Middle frontal gyrus (tissue), 1 donor: Measurements from ENCODE around the gene MYH14.

Experiments
- DNase-seq: peaks from one replicate; pipeline ENCODE4 v3.0.0-alpha.2; 2015; ENCODE audit warnings: low spot score; ENCODE audit errors: extremely low spot score

The MYH14 gene

DNA sequence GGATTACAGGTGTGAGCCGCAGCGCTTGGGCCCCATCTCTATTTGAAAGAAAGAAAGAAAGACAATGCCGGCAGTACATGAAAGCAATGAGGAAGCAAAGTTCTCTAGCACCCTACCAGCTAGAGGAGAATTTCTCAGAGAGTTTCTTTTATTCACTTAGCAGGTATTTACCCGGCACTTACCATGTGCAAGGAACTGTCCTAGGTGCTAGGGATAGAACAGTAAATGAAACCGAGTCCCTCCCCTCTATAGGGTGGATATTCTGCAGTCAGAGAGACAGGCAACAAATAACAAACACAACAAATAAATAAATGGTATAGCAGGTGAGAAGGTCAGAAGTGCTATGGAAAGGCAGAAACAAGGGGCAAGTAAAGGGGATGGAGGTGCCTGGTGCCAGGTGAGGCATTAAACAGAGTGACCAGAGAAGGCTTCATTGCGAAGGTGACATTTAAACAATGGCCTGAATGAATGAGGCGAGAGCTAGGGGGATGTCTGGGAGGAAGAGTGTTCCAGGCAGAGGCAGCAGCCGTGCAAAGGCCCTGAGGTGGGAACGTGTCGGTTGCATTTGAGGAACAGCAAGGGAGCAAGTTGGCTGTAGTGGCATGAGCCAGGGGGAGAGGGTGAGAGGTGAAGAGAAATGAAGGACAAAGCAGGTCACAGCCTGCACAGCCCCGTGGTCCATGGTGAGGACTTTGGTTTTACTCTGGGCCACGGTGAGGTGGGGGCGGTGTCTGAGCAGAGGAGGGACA lies 10.8 kb upstream of the MYH14 start:
- DNase-seq: no peak

DNA sequence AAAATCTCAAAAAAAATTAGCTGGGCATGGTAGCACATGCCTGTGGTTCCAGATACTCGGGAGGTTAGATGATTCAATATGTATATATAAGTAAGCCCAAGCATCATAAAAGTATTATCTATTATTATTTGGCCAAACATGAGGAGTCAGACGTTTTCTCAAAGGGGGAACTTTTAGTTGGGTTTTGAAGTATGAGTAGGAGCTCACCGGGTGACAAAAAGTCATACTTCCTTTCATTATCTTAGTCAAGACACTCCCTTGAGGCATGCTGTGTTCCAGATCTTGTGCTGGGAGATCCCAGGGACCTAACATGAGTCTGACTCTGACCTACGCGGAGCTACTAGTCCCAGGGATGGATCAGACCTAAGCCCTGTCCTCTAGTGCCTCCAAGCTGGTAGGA lies 8.2 kb upstream of the MYH14 start:
- DNase-seq: no peak

DNA sequence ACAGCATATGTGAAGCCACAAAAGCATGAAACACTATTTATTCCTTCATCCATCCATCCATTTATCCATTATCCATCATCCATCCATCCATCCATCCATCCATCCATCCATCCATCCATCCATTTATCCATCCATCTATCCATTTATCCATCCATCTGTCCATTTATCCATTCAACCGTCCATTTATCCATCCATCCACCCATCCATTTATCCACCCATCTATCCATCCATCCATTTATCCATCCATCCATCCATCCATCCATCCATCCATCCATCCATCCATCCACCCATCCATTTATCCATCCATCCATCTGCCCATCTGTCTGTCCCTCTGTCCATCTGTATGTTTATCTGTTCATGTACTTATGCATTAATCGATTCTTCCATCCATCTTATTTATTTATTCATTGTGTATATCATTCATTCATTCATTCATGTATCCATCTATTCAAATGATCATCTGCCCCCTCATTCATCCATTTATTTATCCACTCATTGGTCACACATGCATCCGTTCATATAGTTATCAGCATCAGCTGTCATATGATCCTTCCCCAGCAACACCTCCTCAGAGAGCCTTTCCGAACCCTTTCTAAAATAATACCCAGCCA lies 7.0 kb upstream of the MYH14 start:
- DNase-seq: no peak

DNA sequence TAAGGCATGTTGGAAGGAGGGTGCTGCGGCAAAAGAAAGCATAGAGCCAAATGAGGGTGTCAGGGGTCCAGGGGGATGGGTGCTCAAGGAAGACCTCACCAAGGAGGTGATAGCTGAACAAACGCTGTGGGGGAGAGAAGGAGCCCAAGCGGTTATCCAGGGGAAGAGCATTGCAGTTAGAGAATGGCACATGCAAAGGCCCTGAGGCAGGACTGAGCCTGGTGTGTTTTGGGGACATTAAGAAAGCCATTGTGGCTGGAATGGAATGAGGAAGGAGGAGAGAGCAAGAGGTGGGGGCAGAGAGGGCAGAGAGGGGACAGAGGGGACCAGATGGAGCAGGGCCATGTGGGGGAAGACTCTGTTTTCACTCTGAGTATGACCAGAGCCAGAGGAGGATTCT lies 6.1 kb upstream of the MYH14 start:
- DNase-seq: no peak

DNA sequence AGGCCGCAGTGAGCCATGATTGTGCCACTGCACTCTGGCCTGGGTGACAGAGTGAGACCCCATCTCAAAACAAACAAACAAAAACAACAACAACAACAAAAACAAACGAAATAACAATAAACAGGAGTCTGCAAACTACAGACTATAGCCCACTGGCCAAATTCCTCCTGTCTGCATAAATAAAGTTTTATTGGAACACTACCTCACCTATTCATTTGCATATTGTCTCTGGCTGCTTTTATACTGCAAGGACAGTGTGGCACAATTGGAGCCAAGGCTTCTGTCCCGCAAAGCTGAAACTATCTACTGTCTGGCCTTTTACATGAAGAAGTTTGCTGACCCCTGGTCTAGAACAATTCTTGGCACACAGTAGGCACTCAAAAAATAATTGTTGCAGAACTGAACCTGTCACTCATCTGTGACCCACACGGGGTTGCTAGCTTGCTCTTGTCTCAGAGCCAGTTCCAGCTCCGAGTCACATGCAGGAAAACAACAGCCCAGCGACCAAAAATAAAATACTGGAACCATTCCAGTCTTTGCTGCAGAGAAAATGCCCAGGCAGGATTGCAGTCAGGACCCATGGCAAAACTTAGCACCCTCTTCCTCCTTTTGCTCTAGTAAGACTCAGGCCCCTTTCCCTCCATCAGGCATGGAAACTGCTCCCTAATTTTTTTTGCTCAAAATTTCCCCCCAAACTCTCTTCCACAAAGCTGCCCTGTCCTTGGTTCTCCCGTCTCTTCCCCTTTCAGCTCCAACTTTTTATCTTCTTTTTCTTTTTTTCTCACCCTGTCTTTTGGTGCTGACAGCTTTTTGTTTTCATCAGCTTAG lies 4.8 kb upstream of the MYH14 start:
- DNase-seq: no peak

DNA sequence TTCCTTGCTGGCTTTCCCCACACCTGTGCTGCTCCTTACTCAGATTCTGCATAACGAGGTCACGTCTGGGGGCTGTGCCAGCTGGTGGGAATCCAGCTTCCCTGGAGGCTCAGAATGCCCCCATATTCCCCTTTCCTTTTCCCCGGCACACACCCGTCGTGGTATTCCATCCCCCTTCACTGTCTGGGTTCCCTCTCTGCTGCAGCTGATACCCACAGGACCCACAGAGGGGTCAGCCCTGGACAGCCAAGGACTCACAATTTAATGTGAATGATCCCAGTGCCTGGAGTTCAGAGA lies 4.2 kb upstream of the MYH14 start:
- no peak for DNase-seq

DNA sequence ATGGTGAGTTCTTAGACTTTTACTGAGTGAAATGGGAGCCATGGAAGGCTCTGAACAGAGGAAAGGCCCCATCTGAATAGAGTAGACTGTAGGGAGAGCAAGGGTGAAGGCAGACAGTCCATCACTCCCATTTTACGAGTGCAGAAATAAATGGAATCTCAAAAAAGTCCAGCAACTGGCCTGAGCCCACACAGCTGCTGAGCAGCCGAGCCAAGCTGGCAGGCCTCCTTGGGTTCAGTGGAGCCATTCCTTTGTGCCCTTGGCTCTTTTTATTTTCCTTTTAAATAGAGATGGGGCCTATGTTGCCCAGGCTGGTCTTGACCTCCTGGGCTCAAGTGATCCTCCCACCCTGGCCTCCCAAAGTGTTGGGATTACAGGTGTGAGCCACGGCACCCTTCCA lies 1.0 kb upstream of the MYH14 start:
- DNase-seq: no peak

DNA sequence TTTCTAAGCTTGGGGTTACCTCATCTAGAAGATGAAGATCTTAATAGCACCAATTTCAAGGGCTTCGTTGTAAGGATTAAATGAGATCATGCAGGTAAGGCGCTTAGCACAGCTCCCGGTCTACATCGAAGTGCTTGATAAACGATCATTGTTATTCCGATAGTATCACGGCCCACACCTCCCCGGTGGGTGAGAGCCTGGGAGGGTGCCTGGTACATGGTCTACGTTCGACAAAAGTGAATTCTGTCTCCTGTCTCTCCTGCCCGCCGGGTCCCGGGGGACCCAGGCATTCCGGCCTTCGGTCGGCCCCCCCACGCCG lies 501 bp upstream of the MYH14 start:
- DNase-seq: no peak

DNA sequence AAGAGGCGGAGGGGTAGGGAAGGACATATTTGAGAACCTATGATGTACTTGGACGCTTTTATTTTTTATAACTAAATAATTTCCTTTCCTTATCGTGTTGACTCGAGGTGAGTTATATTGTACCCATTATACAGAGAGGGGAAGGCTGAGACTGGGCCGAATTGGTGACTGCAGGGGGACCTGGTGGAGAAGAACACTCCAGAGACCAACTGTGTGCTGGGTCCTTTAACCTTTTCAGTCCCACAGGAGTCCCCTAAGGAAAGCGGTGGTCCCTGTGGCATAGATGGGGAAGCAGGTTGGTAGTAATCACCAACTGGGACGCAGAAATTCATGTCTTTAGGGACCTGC lies 633 bp downstream of the MYH14 start:
- no peak for DNase-seq

DNA sequence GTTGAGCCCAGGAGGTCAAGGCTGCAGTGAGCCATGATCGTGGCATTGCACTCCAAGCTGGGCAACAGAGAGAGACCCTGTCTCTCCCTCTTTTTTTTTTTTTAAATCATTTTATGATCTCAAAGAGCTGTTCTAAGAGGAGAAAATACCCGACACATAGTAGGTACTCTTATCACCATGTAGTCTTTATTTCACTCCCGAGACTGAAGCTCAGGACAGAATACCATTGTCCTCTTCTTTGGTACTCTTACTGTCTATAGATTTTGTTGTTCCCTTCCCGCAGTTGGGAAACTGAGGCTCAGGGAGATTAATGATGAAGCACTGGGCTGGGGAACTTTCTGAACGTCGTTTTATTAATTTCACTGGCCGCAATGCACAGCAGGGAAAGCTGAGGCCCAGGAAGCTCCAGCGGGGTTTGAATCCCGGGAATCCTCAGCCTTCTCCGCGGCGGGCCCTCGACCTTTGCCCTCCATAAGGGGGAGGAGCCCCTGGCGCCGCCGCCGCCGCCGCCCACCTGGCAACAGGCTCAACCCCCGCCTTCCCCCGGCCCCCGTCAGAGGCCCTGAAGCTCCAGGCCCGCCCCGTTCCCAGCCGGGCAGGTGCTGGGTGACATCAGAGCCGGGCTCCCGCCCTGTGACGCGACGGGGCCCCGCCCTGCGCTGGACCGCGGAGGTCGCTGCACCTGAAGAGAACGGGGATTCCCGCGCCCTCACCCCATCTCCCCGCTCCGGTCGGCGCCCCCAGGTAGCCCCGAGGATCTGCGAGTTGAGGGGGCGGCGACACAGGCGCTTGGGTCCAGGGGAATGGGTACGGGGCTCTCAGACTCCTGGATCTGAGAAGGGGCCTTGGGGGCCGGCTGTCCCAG lies 1.6 kb downstream of the MYH14 start:
- DNase-seq: no peak

DNA sequence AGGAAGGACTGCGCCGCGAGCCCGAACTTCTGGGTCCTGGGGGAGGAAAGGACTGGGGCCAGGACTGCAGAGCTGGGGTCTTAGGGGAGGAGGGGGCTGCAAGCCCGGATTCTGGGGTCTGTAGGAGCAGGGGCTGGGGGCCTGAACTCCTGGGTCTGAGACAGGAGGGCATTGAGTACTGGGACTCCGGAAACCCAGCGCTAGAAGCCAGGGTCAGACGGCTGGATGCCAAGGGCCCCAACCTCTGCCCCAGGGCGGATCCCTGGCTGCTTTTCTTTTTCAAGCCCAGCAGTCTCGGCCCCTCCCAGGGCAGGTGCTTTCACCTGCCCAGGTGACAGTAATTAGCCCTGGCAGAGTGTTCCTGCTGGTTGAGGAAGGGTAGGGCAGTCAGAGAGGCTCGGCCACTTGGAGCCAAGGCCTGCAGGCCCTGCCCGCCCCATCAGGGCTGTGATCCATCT lies 2.3 kb downstream of the MYH14 start:
- no peak for DNase-seq

DNA sequence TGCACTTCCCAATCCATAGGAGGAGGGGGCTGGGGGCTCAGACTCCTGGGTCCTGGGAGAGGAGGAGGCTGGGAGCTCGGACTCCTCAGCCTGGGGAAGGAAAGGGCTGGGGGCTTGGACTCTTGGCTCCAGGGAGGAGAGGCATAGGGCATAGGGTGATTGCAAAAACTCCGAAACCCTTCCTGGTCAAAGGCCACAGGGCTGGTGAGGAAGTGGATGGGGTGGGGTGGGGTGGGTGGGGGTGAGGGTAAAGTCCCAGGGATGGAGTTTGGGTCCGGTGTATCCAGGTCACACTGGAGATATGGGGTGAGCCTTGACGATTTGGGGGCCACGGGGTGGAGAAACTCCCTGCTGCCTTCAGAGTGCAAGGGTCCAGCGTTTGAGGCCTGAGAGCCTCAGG lies 2.8 kb downstream of the MYH14 start:
- DNase-seq: no peak

DNA sequence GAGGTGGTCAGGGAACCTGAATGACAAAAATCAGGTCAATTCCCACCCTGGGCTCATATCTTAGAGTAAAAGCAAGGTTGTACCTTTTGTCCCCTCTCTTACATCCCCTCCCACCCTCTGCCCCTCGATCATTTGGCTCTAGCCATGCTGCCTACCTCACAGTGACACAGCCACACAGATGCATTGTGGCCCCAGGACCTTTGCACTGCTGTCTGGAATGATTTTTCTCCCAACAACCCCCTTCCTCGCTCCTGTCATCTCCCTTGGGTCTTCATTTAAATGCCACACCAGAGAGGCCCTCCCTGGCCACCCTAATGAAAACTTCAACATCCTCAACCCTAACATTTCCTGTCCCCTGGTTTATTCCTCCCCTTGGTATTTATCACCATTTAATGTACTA lies 4.3 kb downstream of the MYH14 start:
- DNase-seq: no peak

DNA sequence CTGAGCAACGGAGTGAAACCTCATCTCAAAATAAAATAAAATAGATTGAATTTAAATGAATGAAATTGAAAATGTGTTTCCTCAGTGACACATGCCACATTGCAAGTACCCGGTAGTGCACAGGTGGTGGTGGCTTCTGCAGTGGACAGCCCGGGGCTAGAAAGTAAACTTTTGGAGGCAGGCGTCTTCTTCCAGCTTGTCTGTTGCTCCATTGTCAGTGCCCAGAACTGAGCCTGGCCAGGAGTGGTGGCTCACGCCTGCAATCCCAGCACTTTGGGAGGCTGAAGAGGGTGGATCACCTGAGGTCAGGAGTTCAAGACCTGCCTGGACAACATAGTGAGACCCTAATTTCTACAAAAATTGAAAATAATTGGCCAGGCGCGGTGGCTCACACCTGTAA lies 5.7 kb downstream of the MYH14 start:
- DNase-seq: no peak

DNA sequence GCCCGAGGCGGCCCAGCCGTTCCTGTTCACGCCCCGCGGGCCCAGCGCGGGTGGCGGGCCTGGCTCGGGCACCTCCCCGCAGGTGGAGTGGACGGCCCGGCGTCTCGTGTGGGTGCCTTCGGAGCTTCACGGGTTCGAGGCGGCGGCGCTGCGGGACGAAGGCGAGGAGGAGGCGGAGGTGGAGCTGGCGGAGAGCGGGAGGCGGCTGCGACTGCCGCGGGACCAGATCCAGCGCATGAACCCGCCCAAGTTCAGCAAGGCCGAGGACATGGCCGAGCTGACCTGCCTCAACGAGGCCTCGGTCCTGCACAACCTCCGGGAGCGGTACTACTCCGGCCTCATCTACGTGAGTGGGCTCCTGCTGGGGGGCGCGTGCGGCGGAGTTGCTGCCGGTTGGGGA lies 7.0 kb downstream of the MYH14 start:
- DNase-seq: no peak

DNA sequence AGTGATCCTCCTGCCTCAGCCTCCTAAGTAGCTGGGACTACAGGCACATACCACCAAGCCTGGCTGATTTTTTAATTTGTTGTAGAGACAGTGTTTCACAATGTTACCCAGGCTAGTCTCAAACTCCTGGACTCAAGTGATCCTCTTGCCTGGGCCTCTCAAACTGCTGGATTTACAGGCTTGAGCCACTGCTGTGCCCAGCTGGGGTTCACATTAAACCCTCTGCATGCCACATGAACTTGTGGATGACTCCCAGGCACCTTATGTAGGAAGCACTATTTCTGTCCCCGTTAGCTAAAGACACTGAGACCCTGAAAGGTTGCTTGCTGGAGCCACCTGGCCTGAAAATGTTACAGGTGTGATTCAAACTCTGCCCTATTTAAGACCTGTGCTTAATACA lies 10.5 kb downstream of the MYH14 start:
- DNase-seq: no peak

DNA sequence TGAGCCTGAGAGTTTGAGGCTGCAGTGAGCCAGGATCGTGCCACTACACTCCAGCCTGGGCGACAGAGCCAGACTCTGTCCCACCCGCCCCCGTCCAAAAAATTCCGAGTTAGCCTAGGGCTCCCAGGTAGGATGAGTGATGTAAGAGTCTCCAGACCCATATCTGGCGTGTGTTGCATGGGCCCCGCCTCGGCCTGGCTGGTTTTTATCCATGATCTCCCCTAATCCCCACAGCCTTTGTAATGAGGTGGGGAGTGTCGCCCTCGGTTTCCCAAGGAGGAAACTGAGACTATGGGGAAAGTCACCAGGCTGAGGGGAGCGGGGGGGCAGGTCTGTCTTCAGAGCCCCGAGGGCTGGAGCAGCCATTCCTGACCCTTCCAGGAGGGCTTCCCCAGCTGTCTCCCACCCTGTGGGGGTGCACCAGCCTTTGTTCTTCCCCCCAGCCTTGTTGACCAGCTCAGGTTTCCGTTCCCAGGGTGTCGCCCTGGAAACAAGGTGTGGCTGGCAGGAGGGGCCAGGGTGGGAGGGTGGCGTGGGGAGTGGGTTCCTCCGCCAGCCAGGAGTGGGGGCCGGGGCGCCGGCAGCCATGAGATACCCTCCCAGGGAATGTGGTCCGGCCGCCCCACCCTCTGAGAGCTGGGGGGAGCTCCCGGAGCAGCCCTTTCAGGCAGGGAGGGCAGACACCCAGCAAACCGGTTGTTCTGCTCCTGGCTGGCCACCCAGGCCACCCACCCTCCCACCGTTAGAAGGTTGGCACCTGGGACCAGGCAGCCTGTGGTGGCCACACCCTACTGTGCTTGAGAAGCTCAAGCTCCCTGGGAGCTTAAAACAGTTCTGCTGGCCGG lies 11.5 kb downstream of the MYH14 start:
- no peak for DNase-seq

DNA sequence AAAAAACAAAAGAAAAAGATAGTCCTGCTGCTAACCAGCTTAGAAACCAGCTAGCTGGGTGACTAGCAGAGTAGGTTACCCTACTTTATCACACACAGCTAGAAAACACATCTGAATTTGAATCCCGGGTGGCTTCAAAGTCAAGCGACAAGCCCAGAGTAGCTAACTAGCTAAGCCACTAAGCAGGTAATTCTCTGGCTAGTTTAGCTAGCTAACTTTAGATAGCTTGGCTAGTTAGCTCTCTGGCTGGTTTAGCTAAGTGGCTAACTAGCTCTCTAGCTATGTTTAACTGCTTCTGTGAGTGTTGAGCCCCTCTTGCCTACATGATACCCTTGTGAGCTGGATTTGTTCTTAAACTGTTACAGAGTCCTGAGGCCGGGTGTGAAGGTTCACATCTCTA lies 12.4 kb downstream of the MYH14 start:
- DNase-seq: no peak

DNA sequence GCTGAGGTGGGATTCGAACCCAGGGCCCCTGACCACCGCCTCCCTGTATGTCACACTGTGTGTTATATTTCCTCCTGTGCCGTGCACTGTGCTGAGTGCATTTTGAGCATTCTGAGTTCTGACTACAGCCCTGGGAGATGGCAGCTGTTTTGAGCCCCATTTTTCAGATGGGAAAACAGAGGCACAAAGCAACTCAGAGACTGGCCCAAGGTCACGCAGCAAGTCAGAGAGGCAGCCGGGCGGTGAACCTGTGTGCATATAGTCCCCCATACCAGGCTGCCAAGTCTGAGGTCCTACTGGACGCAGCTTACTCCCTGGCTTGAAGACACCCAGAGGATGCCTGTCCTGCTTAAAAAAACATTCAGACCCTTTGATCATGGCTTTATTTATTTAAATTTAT lies 17.7 kb downstream of the MYH14 start:
- no peak for DNase-seq

DNA sequence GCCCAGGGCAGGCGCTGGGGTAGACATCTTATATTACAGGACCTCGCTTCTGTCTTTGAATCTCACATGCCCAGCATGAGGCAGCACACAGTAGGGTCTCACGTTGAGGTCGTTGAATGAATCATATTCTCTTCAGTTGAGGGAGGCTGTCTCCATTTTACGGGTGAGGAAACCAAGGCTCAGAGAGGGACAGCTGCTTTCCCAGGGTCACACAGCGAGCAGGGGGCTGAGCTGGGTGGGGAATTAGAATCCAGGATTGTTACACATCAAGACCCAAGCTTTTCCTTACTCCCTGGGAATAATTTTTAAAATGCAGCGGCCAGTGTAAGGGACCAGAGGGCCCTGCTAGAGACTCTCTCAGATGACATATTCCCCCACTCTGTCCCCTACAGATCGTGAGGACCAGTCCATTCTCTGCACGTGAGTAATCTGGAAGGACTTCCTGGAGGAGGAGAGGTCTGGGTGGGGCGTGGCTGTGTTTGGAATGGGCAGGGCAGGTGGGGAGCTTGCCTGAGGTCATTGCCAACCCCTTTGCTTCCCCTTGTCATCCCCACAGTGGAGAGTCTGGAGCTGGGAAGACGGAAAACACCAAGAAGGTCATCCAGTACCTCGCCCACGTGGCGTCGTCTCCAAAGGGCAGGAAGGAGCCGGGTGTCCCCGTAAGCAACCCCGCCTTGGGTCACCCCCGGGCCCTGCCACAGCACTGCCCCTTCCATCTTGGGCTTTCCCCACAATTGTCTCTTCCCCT lies 19.4 kb downstream of the MYH14 start:
- no peak for DNase-seq

DNA sequence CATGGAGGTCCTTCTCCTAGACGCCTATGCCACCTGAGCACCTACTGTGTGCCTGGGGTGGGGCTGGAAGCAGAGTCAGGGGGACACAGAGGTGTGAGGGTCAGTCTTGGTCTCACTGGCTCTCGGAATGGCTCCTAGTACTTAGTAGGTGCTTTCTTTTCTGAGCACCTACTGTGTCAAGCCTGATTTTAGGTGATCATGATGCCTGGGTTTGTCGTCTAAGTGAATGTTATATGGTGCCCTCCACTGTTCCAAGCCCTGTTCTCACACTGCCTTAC lies 20.0 kb downstream of the MYH14 start:
- DNase-seq: no peak
